SK-N-SH treated with all-trans-retinoic acid at 6 μM for 48 hours (cell line): Measurements from ENCODE around the gene BRPF1.

Experiments
- ATAC-seq: fragments of 200-7000 bp; cut with Tn5 transposase; 3 replicates; pipeline ENCODE4 v1.9.1; 2020; ENCODE audit warnings: mild to moderate bottlenecking, moderate library complexity
- ARNTL ChIP-seq: fragments of 450-650 bp; formaldehyde crosslinking; IDR thresholded peaks from 2 replicates; pipeline ENCODE4 v1.5.0; 2020; ENCODE audit warnings: low read depth, mild to moderate bottlenecking, moderate library complexity, borderline replicate concordance
- BACH2 ChIP-seq: fragments of 250-450 bp; sonication (Bioruptor Pico); IDR thresholded peaks from 2 replicates; pipeline ENCODE4 v1.9.0; 2021; ENCODE audit warnings: mild to moderate bottlenecking, borderline replicate concordance
- CSDC2 ChIP-seq: fragments of 250-450 bp; sonication (Bioruptor Pico); IDR thresholded peaks from 2 replicates; pipeline ENCODE4 v1.5.0; 2020; ENCODE audit warnings: mild to moderate bottlenecking, moderate library complexity
- ESRRG ChIP-seq: fragments of 250-450 bp; sonication (Bioruptor Pico); IDR thresholded peaks from 2 replicates; pipeline ENCODE4 v1.6.1; 2021; ENCODE audit warnings: mild to moderate bottlenecking
- GLIS3 ChIP-seq: fragments of 250-450 bp; sonication (Bioruptor Pico); IDR thresholded peaks from 2 replicates; pipeline ENCODE4 v1.5.0; 2020; ENCODE audit warnings: mild to moderate bottlenecking, moderate library complexity
- ISL1 ChIP-seq: fragments of 250-450 bp; sonication (Bioruptor Pico); IDR thresholded peaks from 2 replicates; pipeline ENCODE4 v2.1.2; 2022; ENCODE audit warnings: mild to moderate bottlenecking, moderate library complexity
- OSR1 ChIP-seq: fragments of 250-450 bp; sonication (Bioruptor Pico); IDR thresholded peaks from 2 replicates; pipeline ENCODE4 v1.8.0; 2022; ENCODE audit warnings: moderate library complexity, mild to moderate bottlenecking, inconsistent platforms
- PPARA ChIP-seq: fragments of 250-450 bp; sonication (Bioruptor Pico); IDR thresholded peaks from 2 replicates; pipeline ENCODE4 v1.5.0; 2020; ENCODE audit warnings: mild to moderate bottlenecking, borderline replicate concordance
- SNAI2 ChIP-seq: fragments of 250-450 bp; sonication (Bioruptor Pico); IDR thresholded peaks from 2 replicates; pipeline ENCODE4 v1.5.0; 2020; ENCODE audit warnings: mild to moderate bottlenecking, moderate library complexity
- TCF4 ChIP-seq: fragments of 250-450 bp; sonication (Bioruptor Pico); IDR thresholded peaks from 2 replicates; pipeline ENCODE4 v1.8.0; 2021; ENCODE audit warnings: mild to moderate bottlenecking, moderate library complexity, borderline replicate concordance
- ZC3H10 ChIP-seq: fragments of 250-450 bp; sonication (Bioruptor Pico); IDR thresholded peaks from 2 replicates; pipeline ENCODE4 v1.5.1; 2021; ENCODE audit warnings: mild to moderate bottlenecking, moderate library complexity
- ZFP3 ChIP-seq: fragments of 250-450 bp; sonication (Bioruptor Pico); IDR thresholded peaks from 2 replicates; pipeline ENCODE4 v1.5.0; 2020; ENCODE audit warnings: mild to moderate bottlenecking, moderate library complexity
- ZFP30 ChIP-seq: fragments of 450-650 bp; formaldehyde crosslinking; IDR thresholded peaks from 2 replicates; pipeline ENCODE4 v1.5.0; 2022; ENCODE audit warnings: mild to moderate bottlenecking, moderate library complexity
- ZNF565 ChIP-seq: fragments of 450-650 bp; formaldehyde crosslinking; conservative IDR thresholded peaks from 2 replicates; pipeline ENCODE4 v1.5.0; 2020; ENCODE audit warnings: low read depth, mild to moderate bottlenecking, moderate library complexity
- ZNF70 ChIP-seq: fragments of 450-650 bp; formaldehyde crosslinking; IDR thresholded peaks from 2 replicates; pipeline ENCODE4 v1.5.0; 2020; ENCODE audit warnings: mild to moderate bottlenecking, moderate library complexity
- ZNF8 ChIP-seq: fragments of 450-650 bp; formaldehyde crosslinking; IDR thresholded peaks from 2 replicates; pipeline ENCODE4 v1.5.0; 2020; ENCODE audit warnings: mild to moderate bottlenecking, moderate library complexity
- TF ChIP-seq, protein P1 (sequence below): fragments of 250-450 bp; sonication (Bioruptor Pico); IDR thresholded peaks from 2 replicates; pipeline ENCODE4 v1.8.0; 2020; ENCODE audit warnings: mild to moderate bottlenecking, moderate library complexity, borderline replicate concordance
- TF ChIP-seq, protein P2 (sequence below): fragments of 250-450 bp; sonication (Bioruptor Pico); IDR thresholded peaks from 2 replicates; pipeline ENCODE4 v1.5.1; 2021; ENCODE audit warnings: mild to moderate bottlenecking, moderate library complexity
- TF ChIP-seq, protein P3 (sequence below): fragments of 250-450 bp; sonication (Bioruptor Pico); IDR thresholded peaks from 2 replicates; pipeline ENCODE4 v1.8.0; 2021; ENCODE audit warnings: low read depth, mild to moderate bottlenecking, moderate library complexity, borderline replicate concordance
- TF ChIP-seq, protein P4 (sequence below): fragments of 250-450 bp; sonication (Bioruptor Pico); IDR thresholded peaks from 2 replicates; pipeline ENCODE4 v1.5.1; 2020; ENCODE audit warnings: low read depth, mild to moderate bottlenecking, moderate library complexity

The BRPF1 gene

DNA sequence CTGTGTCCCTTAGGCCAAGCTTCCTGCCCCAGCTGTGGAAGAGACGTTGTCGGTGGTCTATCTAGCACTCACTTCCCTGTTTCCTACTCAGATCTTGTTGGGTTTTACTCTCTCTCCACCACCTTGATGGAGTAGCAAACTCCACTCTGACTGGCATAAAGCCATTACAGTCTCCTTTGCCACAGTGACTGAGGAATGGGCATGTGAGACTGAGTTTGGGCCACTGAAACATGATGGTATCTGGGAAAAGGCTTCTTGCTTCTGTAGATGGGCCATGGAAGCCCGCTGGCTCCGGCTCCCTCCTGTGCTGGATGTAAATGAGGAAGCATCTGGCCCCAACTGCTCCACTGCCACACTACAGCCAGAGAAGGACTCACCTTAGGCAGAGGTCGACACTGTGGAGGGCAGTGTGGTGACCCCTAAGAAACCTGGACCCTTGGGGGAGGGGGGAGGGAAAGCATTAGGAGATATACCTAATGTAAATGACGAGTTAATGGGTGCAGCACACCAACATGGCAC is 47.6 kb downstream of the BRPF1 start (continued):
- TF ChIP-seq ZNF565 (no peak), SNAI2 (CRISPR knock-in tag) (no peak)

DNA sequence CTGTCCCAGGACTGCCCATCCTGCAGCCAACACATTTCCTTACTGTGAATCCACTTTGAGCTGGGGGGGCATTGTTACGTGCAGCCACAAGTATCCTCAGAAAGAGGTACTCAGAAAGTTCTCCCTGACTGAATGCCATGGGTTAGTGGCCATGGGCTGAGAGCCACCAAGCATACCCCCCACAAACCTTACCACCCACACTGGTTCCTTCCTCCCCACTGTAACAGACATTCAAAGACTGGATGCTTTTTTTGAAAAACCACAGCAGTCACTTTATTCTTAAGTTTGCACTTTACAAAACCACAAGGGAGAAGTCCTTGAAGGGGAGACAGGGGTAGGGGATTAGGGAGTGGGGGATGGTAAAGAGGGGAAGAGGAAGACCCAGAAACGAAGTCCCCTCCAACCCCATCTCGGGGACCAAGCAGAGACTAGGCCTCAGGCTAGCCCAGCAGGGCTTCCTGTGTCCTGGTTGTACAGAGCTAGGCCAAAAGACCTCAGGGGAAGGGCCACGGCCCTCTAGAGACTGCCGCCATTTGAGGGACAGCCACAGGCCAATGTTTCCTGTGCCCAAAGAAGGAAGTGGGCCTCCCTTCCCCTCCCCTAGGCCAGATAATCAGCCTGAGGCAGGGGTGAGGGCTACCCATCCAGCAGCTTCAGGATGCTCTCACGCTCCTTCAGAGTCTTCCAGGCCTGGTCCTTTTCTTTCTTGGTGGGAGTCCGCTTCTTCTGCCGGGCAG is 48.4 kb downstream of the BRPF1 start:
- no peak for ATAC-seq
- TF ChIP-seq ZFP30 (no peak), OSR1 (CRISPR knock-in tag) (no peak), ZC3H10 (no peak), PPARA (CRISPR knock-in tag) (no peak), ZNF565 (no peak), BACH2 (CRISPR knock-in tag) (no peak), ZNF8 (CRISPR knock-in tag) (no peak), ESRRG (CRISPR knock-in tag) (no peak), GLIS3 (CRISPR knock-in tag) (no peak), ZFP3 (CRISPR knock-in tag) (no peak), ARNTL (CRISPR knock-in tag) (no peak), SNAI2 (CRISPR knock-in tag) (no peak), CSDC2 (no peak)
- TF ChIP-seq, protein P1, sequence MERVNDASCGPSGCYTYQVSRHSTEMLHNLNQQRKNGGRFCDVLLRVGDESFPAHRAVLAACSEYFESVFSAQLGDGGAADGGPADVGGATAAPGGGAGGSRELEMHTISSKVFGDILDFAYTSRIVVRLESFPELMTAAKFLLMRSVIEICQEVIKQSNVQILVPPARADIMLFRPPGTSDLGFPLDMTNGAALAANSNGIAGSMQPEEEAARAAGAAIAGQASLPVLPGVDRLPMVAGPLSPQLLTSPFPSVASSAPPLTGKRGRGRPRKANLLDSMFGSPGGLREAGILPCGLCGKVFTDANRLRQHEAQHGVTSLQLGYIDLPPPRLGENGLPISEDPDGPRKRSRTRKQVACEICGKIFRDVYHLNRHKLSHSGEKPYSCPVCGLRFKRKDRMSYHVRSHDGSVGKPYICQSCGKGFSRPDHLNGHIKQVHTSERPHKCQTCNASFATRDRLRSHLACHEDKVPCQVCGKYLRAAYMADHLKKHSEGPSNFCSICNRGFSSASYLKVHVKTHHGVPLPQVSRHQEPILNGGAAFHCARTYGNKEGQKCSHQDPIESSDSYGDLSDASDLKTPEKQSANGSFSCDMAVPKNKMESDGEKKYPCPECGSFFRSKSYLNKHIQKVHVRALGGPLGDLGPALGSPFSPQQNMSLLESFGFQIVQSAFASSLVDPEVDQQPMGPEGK: no peak
- TF ChIP-seq, protein P2, sequence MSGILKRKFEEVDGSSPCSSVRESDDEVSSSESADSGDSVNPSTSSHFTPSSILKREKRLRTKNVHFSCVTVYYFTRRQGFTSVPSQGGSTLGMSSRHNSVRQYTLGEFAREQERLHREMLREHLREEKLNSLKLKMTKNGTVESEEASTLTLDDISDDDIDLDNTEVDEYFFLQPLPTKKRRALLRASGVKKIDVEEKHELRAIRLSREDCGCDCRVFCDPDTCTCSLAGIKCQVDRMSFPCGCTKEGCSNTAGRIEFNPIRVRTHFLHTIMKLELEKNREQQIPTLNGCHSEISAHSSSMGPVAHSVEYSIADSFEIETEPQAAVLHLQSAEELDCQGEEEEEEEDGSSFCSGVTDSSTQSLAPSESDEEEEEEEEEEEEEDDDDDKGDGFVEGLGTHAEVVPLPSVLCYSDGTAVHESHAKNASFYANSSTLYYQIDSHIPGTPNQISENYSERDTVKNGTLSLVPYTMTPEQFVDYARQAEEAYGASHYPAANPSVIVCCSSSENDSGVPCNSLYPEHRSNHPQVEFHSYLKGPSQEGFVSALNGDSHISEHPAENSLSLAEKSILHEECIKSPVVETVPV (CRISPR knock-in tag): no peak
- TF ChIP-seq, all 23 proteins: peak for 0

DNA sequence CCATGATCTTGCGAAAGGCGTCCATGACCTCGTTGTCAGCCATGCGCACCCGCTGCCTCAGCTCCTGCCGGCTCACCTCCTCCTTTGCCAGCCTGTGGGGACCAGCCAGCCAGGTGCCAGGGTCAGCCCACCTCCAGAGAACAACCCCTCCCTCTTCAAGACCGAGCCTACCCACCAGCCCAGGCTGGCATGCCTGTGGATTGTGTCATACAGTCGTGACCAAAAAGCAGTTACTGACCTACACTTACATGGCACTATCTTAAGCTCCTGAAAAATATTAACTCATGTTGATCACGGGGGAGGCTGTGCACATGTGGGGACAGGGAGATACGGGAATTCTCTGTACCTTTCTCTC is 48.9 kb downstream of the BRPF1 start:
- TF ChIP-seq ZNF8 (CRISPR knock-in tag) (no peak), ZFP3 (CRISPR knock-in tag) (no peak), SNAI2 (CRISPR knock-in tag) (no peak), TCF4 (CRISPR knock-in tag) (no peak), CSDC2 (no peak)
- TF ChIP-seq, protein P1: no peak
- TF ChIP-seq, protein P3, sequence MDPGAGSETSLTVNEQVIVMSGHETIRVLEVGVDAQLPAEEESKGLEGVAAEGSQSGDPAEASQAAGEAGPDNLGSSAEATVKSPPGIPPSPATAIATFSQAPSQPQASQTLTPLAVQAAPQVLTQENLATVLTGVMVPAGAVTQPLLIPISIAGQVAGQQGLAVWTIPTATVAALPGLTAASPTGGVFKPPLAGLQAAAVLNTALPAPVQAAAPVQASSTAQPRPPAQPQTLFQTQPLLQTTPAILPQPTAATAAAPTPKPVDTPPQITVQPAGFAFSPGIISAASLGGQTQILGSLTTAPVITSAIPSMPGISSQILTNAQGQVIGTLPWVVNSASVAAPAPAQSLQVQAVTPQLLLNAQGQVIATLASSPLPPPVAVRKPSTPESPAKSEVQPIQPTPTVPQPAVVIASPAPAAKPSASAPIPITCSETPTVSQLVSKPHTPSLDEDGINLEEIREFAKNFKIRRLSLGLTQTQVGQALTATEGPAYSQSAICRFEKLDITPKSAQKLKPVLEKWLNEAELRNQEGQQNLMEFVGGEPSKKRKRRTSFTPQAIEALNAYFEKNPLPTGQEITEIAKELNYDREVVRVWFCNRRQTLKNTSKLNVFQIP (CRISPR knock-in tag): no peak

DNA sequence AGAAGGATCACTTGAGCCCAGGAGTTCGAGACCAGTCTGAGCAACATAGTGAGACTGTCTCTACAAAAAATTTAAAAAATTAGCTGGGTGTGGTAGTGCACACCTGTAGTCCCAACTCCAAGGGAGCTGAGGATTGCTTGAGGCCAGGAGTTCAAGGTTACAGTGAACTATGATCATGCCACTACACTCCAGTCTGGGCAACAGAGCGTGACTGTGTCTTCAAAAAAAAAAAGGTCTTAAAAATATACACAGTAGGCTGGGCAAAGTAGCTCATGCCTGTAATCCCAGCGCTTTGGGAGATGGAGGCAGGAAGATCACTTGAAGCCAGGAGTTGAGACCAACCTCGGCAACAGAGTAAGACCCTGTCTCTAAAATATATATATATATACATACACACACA is 49.4 kb downstream of the BRPF1 start:
- no peak for ATAC-seq
- no peak for TF ChIP-seq GLIS3 (CRISPR knock-in tag)
- TF ChIP-seq ZC3H10: no peak
- no peak for TF ChIP-seq OSR1 (CRISPR knock-in tag)

More for the DNA sequence above, 48.9 kb downstream of the BRPF1 start:
- no peak for ATAC-seq

DNA sequence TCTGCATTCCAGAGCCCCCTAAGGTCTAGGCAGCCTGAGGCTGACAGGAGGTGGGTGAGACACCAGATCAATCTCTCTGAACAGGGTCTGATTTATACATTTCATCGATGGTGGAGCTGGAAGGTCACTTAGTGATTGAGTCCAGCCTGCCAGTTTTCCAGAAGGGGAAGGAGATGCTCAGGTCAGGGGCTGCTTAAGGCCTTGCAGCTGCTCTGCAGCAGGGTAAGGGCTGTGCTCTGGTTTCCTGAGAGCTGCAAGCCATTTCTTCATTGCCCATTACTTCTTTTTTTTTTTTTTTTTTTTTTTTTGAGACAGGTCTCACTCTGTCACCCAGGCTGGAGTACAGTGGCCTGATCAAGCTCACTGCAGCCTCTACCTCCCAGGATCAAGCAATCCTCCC is 50.0 kb downstream of the BRPF1 start:
- TF ChIP-seq ZNF565 (no peak), ZNF70 (no peak), BACH2 (CRISPR knock-in tag) (no peak), SNAI2 (CRISPR knock-in tag) (no peak), ISL1 (CRISPR knock-in tag) (no peak), ZFP30 (no peak), OSR1 (CRISPR knock-in tag) (no peak), ZFP3 (CRISPR knock-in tag) (no peak), ESRRG (CRISPR knock-in tag) (no peak), CSDC2 (no peak), ARNTL (CRISPR knock-in tag) (no peak)
- TF ChIP-seq, protein P4, sequence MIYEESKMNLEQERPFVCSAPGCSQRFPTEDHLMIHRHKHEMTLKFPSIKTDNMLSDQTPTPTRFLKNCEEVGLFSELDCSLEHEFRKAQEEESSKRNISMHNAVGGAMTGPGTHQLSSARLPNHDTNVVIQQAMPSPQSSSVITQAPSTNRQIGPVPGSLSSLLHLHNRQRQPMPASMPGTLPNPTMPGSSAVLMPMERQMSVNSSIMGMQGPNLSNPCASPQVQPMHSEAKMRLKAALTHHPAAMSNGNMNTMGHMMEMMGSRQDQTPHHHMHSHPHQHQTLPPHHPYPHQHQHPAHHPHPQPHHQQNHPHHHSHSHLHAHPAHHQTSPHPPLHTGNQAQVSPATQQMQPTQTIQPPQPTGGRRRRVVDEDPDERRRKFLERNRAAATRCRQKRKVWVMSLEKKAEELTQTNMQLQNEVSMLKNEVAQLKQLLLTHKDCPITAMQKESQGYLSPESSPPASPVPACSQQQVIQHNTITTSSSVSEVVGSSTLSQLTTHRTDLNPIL: no peak
- TF ChIP-seq, protein P2 (CRISPR knock-in tag): no peak
- TF ChIP-seq, protein P1: no peak
- ATAC-seq: no peak
